GM12874 (cell line): ENCODE measurements around the gene TMEM30B.

Experiments
- CTCF ChIP-seq: IDR thresholded peaks from 2 replicates; pipeline ENCODE4 v1.5.1; 2011; ENCODE audit warnings: low read depth, mild to moderate bottlenecking, control low read depth, low read length, moderate library complexity; ENCODE audit not compliant: insufficient read depth

Gene TMEM30B

GRCh38 chr14:61284001-61284400 lies 2.9 kb upstream of the TMEM30B start:
- no peak for TF ChIP-seq CTCF

GRCh38 chr14:61282746-61283145 lies 1.6 kb upstream of the TMEM30B start:
- TF ChIP-seq CTCF, result no peak

- TF ChIP-seq CTCF, result no peak
Measured at GRCh38 chr14:61281948-61282275, 774 bp upstream of the TMEM30B start.

GRCh38 chr14:61280526-61281185 lies 482 bp downstream of the TMEM30B start:
- TF ChIP-seq CTCF, result peak; percentile 58

DNA sequence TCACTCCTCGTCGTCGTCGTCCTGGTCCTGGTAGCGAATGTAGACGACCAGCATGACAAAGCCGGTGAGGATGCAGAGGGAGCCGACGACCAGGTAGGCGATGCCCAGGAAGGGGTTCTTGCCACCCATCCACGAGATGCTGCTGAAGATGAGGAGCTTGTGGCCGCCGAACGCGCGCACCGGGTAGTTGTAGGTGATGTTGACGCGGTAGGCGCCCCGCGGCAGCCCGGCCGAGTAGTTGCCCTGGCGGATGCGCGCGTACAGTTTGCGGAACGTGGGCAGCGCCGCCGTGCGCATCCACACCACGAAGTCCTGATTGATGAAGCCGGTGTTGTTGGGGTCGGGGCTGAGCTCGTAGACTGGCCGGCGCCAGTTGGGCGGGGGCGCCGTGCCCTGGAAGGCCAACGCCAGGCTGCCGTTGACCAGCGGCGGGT lies 1.0 kb downstream of the TMEM30B start:
- TF ChIP-seq CTCF, result no peak

- no peak for TF ChIP-seq CTCF
Measured at GRCh38 chr14:61279082-61279481, 2.1 kb downstream of the TMEM30B start.

GRCh38 chr14:61277784-61278183 lies 3.4 kb downstream of the TMEM30B start:
- no peak for TF ChIP-seq CTCF

- no peak for TF ChIP-seq CTCF
Measured at GRCh38 chr14:61277232-61277631, 3.9 kb downstream of the TMEM30B start.
